CMK (cell line): ENCODE measurements around the gene HNRNPR.
"Not testable (repeated sequence)": the region's sequence is repeated elsewhere in the genome, so short reads cannot be mapped to it uniquely, and the experiment has no call there.

Experiments used
- DNase-seq: peaks from one replicate; pipeline ENCODE4 v3.0.0-alpha.2; 2010; ENCODE audit warnings: low read depth

HNRNPR gene

DNA sequence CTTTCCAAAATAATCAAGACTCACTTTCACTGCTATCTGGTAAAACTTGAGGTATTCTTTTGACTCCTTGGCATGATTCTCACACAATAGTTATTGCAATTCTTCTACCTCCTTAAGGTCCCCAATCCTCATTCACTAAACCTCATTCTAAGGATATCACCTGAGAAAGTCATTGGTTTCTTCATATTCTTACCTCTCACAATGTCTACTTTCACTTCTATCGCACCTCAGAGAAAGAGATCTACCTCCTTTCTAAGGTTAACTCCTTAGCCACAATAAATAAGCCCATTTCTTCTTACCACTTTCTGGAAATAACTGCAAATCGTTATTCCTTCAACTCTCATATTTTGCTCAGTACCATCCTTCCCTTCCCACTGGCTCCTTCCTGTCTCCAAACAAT lies 18.7 kb downstream of the HNRNPR start:
- DNase-seq, result no peak

- DNase-seq, result no peak
Measured at GRCh38 chr1:23322770-23323169, 21.3 kb downstream of the HNRNPR start.

DNA sequence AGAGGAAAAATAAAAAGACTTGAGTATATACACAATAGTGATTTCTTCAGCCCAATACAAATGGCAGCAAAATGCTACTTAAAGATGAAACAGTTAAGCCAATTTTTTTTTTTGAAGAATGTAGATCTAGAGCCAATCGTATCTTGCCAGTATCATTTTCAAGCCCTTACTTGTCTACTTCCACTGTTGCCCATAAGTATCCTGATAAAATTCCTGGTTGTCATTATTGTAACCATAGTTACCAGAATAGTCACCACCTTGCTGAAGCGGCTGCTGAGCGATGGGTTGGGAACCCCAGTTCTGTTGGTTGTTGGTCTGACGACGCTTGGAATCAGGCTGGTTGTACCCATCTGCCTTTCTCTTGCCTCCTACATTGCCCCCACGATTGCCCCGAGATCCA lies 33.8 kb downstream of the HNRNPR start:
- not testable (repeated sequence) for DNase-seq

DNA sequence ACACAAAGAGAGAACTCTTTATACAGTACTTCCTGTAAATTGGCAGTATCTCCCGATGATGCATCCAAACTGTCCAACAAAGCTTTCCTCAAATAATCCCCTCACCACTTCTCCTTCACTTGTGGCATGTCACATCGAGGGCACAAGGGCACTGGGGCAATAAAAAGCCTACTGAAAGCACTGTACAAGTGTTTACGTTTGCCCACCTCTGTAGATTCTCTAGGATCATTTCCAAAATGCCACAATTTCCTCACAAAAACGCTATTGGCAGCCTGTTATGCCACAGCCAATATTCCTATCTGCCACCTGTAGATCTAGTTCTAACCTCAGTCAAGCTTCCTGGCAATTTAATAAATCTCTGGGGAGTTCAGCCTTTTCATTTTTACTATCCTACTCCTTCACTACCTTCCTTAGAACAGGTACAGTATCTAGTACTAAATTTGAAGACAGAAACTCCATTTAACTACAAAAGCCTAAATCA lies 39.9 kb downstream of the HNRNPR start:
- DNase-seq, result no peak

DNA sequence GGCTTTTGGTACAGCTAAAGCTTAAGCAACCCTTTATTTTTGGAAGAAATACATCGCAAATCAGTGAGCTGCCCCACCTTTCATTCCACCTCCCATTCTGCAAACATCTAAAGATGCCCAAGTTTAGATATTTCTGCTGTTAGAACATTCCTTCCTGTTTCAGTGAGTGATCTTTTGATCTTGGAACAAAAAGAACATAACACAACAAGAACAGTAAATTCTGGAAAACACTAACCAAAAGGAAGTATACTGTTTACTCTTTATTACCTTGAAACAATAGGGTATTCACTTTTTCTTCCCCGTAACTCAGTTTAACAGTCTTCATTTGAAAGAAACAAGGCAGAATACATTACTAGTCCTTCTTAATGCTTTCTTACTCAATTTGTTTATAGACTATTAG lies 40.6 kb downstream of the HNRNPR start:
- no peak for DNase-seq

DNA sequence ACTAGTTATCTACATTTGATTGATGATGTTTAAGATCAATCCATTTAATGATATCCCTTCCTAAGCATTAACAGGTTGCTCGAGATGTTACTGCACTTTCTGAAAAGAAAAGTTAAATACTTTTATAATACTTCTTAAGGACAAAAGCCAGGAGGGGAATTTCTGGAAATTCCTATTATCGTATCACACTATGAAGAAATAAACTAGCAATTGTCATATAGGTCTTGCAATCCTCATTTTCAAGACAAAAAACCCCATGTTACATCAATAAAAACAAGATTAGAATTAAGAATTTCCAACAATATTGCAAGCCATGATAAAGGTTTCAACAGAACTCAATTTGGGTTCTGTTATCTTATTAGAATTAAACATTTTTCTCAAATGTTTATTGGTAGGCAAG lies 47.2 kb downstream of the HNRNPR start:
- DNase-seq, result no peak

- DNase-seq, result no peak
Measured at GRCh38 chr1:23291706-23292105, 52.4 kb downstream of the HNRNPR start.

DNA sequence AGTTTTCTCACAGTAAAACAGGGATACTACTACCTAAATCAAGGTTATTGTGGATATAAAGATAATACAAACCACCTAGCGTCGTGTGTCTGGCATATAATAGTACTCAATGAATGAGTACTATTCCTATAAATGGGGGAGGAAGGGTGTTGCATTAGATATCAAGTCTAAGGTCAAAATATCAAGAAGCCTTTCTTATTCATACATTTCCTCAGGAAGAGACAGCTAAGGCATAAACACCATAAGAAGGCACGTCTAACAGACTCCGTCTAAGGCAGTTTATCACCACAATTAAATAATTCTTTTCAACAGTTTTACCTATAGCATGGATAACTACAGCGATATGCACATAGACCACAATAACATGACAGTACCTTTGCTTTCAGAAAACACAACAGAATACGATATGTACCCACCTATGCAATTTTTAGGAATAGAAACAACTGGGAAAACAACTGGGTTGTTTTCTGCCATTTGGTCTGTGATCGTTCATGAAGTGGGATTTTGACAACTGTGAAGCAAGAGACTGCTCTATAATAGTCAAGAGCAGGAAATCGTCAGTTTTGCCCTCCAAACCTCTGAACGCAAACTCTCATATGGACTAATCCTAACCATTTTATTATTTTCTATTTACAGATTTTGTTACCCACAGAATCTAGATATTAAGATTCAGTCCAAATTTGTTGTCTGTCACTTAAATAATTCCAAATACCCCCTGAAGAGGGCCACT lies 53.1 kb downstream of the HNRNPR start:
- no peak for DNase-seq

DNA sequence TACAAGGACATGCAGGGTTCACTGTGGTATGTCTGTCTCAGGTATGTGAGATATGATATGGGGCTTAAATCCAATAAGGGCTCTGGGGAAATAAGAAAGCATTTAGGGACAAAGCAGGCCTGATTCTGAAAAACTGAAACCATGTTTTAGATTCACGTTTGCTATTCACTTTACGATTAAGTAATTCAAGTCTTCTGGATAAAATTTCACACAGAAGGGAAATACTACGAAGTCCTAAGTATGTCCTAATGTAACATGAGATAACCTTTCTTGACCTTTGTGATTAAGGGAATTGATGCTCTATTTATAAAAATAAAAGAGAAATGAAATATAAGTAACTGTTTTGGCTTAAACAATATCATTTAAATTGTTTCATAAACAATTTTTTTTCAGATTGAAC lies 55.4 kb downstream of the HNRNPR start:
- no peak for DNase-seq

DNA sequence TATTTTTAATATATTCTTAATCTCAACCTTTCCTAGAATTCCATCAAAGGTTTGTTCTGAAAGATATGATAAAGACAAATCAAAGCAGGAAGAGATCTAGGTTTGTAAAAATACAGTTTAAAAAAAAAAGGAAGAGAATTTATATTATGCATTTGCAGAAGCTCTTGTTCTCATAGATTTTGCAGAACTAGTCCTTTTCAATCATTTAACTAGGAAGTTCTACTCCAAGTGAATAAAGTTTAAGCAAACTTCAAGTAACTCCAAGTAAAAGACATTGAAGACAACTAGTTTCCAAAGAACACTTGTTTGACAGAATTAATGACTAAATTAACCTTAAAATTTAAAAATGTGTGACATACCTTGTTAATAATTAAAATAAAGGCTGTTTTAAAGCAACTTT lies 55.9 kb downstream of the HNRNPR start:
- DNase-seq, result no peak

- DNase-seq, result no peak
Measured at GRCh38 chr1:23286401-23286800, 57.7 kb downstream of the HNRNPR start.

GRCh38 chr1:23283667-23284602 lies 60.1 kb downstream of the HNRNPR start:
- no peak for DNase-seq

DNA sequence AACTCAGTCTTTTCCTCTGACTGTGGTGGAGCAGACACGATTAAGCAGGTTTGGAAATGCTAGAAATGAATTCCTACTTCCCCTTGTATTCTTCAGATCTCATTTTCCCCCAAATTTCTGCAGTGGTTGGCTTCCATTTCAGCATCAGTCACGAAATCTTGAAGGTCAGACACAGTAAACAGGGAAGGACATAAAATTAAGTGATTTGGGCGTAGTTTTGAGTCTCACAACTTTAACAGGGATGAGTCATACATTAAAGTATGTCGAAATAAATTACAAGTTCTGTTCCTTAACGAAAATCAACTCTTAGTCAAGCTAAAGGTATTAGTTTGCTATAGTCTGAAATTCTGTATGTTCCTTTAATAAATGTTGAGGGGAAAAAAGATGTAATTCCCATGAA lies 61.1 kb downstream of the HNRNPR start:
- no peak for DNase-seq

- no peak for DNase-seq
Measured at GRCh38 chr1:23278717-23279116, 65.4 kb downstream of the HNRNPR start.

DNA sequence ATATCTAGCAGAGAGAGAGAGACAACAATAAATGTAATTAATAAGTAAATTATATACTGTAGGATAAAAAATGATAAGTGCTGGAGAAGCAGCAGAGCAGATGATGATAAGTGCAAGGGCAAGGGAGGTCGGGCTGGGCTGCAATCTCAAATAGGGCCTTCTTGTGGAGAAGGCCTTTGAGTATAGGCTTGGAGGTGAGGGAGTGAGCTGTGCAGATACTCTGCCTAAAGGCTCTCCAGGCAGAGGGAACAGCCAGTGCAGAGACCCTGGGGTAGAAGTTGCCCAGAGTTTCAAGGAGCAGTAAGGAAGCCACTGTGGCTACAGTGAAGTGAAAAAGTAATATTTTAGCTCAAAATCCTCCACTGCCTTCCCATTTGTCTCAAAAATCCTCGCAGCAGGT lies 67.6 kb downstream of the HNRNPR start:
- DNase-seq, result no peak

DNA sequence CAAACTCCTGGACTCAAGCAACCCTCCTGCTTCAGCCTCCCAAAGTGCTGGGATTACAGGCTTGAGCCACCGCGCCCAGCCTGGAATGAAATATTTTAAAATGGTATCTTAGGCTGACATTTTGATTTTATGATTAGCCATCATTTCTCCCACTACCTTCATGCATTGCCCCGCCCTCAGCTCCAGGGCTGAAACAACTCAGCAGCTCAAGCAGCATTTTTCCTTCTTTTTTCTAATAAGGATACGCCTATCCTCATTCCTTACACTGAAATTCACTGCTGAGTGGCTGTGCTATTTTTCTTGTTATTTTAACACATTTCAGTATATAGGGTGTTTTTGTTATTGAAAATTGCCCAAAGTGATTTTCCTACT lies 70.0 kb downstream of the HNRNPR start:
- no peak for DNase-seq

DNA sequence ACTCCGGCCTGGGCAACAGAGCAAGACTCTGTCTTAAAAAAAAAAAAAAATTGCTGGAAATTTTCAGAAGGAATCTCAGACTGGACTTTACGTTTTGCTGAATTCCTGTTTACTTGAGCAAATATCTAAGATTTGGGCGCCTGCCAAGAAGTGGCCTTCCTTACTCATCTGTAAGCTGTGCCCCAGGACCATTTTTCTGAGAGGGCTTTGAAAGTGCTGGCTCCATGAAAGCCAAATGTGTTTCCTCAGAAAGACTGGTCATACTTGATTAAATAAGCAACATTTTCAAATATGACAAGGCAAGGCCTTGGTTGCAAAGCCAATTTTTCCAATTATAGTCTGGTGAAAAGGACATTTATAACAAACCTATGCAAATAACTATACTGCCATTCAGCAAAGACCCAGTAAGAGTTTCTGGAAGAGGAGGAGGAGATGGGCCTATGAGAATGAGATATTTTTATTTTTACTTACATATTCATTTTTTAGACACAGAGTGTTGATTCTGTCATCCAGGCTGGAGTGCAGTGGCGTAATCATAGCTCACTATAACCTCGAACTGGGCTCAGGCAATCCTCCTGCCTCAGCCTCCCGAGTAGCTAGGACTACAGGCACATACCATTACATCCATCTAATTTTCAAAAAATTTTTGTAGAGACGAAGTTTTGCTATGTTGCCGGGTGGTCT lies 70.5 kb downstream of the HNRNPR start:
- DNase-seq, result no peak

DNA sequence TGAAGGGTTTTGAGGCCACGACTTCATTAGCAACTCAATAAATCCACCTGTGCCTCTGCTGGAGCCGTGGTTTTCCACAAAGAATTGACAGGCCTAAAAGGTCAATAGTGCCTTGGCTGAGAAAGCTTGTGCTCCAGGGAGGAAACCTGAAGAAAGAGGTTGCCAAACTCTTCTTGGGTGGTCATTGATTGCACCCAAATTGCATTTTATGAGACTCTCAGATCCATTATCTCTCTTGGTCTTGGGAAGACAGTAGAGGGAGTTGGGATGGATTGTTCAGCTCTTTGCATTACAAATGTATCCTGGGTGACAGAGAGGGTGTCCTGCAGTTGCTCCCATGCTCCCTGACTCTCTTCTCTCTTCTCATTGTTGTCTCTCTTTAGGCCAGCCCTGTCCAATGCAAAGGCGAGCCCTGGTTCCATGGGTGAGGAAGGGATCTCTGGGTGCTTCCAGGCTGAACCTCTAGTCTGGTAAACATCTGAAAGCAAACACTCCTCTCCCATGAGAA lies 80.7 kb downstream of the HNRNPR start:
- DNase-seq, result no peak

- not testable (repeated sequence) for DNase-seq
Measured at GRCh38 chr1:23258082-23258481, 86.0 kb downstream of the HNRNPR start.

- not testable (repeated sequence) for DNase-seq
Measured at GRCh38 chr1:23257371-23257770, 86.7 kb downstream of the HNRNPR start.
